ENCODE measurements around the gene ADIRF. TPM values are rescaled to one million over a fixed set of nuclear protein-coding genes. Genes with fewer than 3 reads are reported as not detected.
A peak's percentile ranks its signal among the peaks of the same experiment; 100 is the strongest.

ADIRF gene
- total and polyA plus RNA-seq, 8 donors = 7.0 to 111 (median 10.9) TPM

DNA sequence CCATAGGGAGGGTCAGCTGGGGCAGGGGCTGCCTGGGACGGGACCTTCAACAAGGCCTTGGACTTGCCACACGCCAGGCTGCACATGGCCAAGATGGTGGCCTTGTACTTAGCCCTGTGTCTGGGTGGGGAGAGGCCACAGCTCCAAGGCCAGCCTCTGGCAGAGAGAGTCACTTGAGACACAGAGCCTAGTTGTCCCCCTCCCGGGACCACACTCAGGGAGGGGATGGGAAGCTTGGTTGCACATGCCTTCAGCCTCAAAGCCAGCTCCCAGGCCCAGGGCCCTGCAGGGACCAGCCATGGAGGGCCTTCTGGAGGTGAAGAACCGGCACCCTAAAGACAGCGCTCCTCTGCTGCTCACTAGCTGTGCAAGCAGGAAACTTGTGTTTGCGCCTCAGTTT is 27.6 kb upstream of the ADIRF start:
- H3K4me1 ChIP-seq = no peaks in the 10 kb centered on the region
- no peaks in the 10 kb centered on the region for H3K9me3 ChIP-seq
- WGBS, 2 donors = 73 to 81% methylated on average over 6 of the region's 6 CpGs
- no peak for FAIRE-seq
- no peaks in the 10 kb centered on the region for H3K36me3 ChIP-seq
- intact Hi-C loops (cut with DNase I) = no loop called here
- H3K27me3 ChIP-seq = no peaks in the 10 kb centered on the region
- H3K27ac ChIP-seq = no peak overlapping the region
- TF ChIP-seq, protein P1, sequence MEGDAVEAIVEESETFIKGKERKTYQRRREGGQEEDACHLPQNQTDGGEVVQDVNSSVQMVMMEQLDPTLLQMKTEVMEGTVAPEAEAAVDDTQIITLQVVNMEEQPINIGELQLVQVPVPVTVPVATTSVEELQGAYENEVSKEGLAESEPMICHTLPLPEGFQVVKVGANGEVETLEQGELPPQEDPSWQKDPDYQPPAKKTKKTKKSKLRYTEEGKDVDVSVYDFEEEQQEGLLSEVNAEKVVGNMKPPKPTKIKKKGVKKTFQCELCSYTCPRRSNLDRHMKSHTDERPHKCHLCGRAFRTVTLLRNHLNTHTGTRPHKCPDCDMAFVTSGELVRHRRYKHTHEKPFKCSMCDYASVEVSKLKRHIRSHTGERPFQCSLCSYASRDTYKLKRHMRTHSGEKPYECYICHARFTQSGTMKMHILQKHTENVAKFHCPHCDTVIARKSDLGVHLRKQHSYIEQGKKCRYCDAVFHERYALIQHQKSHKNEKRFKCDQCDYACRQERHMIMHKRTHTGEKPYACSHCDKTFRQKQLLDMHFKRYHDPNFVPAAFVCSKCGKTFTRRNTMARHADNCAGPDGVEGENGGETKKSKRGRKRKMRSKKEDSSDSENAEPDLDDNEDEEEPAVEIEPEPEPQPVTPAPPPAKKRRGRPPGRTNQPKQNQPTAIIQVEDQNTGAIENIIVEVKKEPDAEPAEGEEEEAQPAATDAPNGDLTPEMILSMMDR (IDR thresholded peaks at IDR 0.05) = no peak
- DNase-seq = peak in 2 of 6 donors; percentile 53 to 60
- no peak overlapping the region for H3K4me3 ChIP-seq
- ATAC-seq = no peak

DNA sequence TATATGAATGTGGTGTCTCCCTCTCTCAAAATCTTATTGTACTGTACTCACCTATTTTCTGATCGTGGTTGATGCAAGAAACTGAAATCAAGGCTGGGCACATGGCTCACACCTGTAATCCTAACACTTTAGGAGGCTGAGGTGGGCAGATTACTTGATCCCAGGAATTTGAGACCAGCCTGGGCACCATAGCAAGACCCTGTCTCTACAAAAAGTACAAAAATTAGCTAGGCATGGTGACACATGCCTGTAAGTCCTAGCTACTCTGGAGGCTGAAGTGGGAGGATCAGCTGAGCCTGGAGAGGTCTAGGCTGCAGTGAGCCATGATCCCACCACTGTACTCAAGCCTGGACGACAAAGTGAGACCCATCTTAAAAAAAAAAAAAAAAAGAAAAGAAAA is 26.9 kb upstream of the ADIRF start:
- Histone ChIP-seq H3K36me3 (no peaks in the 10 kb centered on the region), H3K9me3 (no peaks in the 10 kb centered on the region), H3K27me3 (no peaks in the 10 kb centered on the region), H3K27ac (no peak overlapping the region), H3K4me3 (no peak overlapping the region), H3K4me1 (no peaks in the 10 kb centered on the region)
- no peak for FAIRE-seq
- TF ChIP-seq, protein P1 (IDR thresholded peaks at IDR 0.05) = no peak
- no peak for ATAC-seq
- intact Hi-C loops (cut with DNase I) = no loop called here
- WGBS, 2 donors = 79 to 90% methylated on average over 2 of the region's 2 CpGs
- DNase-seq = no peak

DNA sequence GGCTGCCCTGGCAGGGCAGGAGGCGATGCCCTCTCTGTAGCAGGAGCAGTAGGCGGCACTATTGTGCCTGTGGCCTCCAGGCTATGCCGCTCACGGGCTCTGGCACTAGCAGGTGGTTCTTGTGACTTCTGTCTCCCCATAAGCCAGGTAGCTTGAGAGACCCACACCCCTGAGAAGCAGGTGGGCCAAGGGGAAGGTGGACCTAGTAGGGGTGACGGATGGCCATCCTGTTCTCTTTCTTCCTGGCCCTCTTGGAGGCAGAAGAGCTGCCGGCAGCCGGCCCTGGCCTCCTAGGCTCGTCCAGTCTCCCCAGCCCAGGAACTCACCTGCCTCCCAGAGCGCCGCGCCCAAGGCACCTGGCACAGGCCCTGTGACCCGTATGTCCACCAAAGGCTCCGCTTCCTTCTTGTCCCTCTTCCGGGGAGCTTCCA is 26.3 kb upstream of the ADIRF start:
- ATAC-seq (no peak), DNase-seq (peak in 1 of 6 donors; percentile 56), FAIRE-seq (no peak)
- 88 to 89% methylated on average over 14 of the region's 14 CpGs for WGBS, 2 donors
- no peak overlapping the region for H3K4me3 ChIP-seq
- TF ChIP-seq, protein P1 (IDR thresholded peaks at IDR 0.05) = no peak
- intact Hi-C loops (cut with DNase I) = no loop called here
- no peaks in the 10 kb centered on the region for H3K9me3 ChIP-seq
- no peaks in the 10 kb centered on the region for H3K4me1 ChIP-seq
- H3K27me3 ChIP-seq = no peaks in the 10 kb centered on the region
- H3K27ac ChIP-seq = no peak overlapping the region
- H3K36me3 ChIP-seq = no peaks in the 10 kb centered on the region

GRCh38 chr10:86942441-86943315 is 25.6 kb upstream of the ADIRF start:
- peak overlapping the region in 1 of 4 donors; percentile 5 for H3K4me3 ChIP-seq
- WGBS, 2 donors = 48 to 61% methylated on average over 81 to 94 of the region's 94 CpGs
- peak in 3 of 6 donors; percentile 23 to 72 (median 60) for DNase-seq
- FAIRE-seq = no peak
- H3K4me1 ChIP-seq = no peaks in the 10 kb centered on the region
- TF ChIP-seq, protein P1 (IDR thresholded peaks at IDR 0.05) = no peak
- ATAC-seq = no peak
- no peaks in the 10 kb centered on the region for H3K9me3 ChIP-seq
- no peaks in the 10 kb centered on the region for H3K27me3 ChIP-seq
- no peaks in the 10 kb centered on the region for H3K36me3 ChIP-seq
- intact Hi-C loops (cut with DNase I) = no loop called here
- no peak overlapping the region for H3K27ac ChIP-seq
